Left renal cortex interstitium (tissue), 4 donors: ENCODE measurements around the gene KCNE2. TPM values are rescaled to one million over a fixed set of nuclear protein-coding genes. Genes with fewer than 3 reads are reported as not detected.
"Not testable (repeated sequence)": the region's sequence is repeated elsewhere in the genome, so short reads cannot be mapped to it uniquely, and the experiment has no call there.

Experiments
- DNase-seq, 4 donors: peaks; one replicate each; pipeline ENCODE4 v3.0.0-alpha.2; 2013; ENCODE audit warnings: low read depth in 4 of 4, low spot score in 2 of 4, missing footprints in 1 of 4
- polyA plus RNA-seq, 4 donors: library from polyadenylated mRNA; unstranded; fragments of 120-200 nt; gene quantifications; one replicate each; pipeline ENCODE4 v1.2.1, GENCODE V29; 2013; ENCODE audit not compliant: insufficient read length in 4 of 4

The KCNE2 gene
- polyA plus RNA-seq, 4 donors, result 0.83 to 1.6 (median 1.4) TPM

- DNase-seq, result no peak
Observed at GRCh38 chr21:34352556-34352955, 11.2 kb upstream of the KCNE2 start.

- no peak for DNase-seq
Observed at GRCh38 chr21:34353182-34353581, 10.6 kb upstream of the KCNE2 start.

- no peak for DNase-seq
Observed at GRCh38 chr21:34354836-34355235, 9.0 kb upstream of the KCNE2 start.

- DNase-seq, result no peak
Observed at GRCh38 chr21:34355570-34355969, 8.2 kb upstream of the KCNE2 start.

GRCh38 chr21:34357889-34358288 lies 5.9 kb upstream of the KCNE2 start:
- DNase-seq, result no peak

- DNase-seq, result no peak
Observed at GRCh38 chr21:34358866-34359265, 4.9 kb upstream of the KCNE2 start.

GRCh38 chr21:34360488-34361241 lies 3.1 kb upstream of the KCNE2 start:
- DNase-seq, result no peak

- DNase-seq, result no peak
Observed at GRCh38 chr21:34362136-34362444, 1.7 kb upstream of the KCNE2 start.

- DNase-seq, result no peak
Observed at GRCh38 chr21:34362670-34363069, 1.1 kb upstream of the KCNE2 start.

GRCh38 chr21:34364921-34365320 lies 1.1 kb downstream of the KCNE2 start:
- no peak for DNase-seq

- DNase-seq, result no peak
Observed at GRCh38 chr21:34365809-34366208, 2.0 kb downstream of the KCNE2 start.

- no peak for DNase-seq
Observed at GRCh38 chr21:34367320-34367935, 3.6 kb downstream of the KCNE2 start.

- DNase-seq, result no peak
Observed at GRCh38 chr21:34369741-34370140, 5.9 kb downstream of the KCNE2 start.

GRCh38 chr21:34372321-34372720 lies 8.5 kb downstream of the KCNE2 start:
- DNase-seq, result no peak

- not testable (repeated sequence) for DNase-seq
Observed at GRCh38 chr21:34374462-34374861, 10.7 kb downstream of the KCNE2 start.

- DNase-seq, result not testable (repeated sequence)
Observed at GRCh38 chr21:34374940-34375618, 11.3 kb downstream of the KCNE2 start, which contains the start of gene SMIM11. Gene SMIM11, plus strand, starts transcription at chr21:34375507. Its CDS starts 3,998 bp downstream, at chr21:34379505.

GRCh38 chr21:34375619-34375972 lies 11.8 kb downstream of the KCNE2 start:
- DNase-seq, result not testable (repeated sequence)

- not testable (repeated sequence) for DNase-seq
Observed at GRCh38 chr21:34383138-34383537, 19.3 kb downstream of the KCNE2 start.

- not testable (repeated sequence) for DNase-seq
Observed at GRCh38 chr21:34383724-34384415, 20.1 kb downstream of the KCNE2 start.

GRCh38 chr21:34400522-34400921 lies 36.7 kb downstream of the KCNE2 start:
- not testable (repeated sequence) for DNase-seq

GRCh38 chr21:34404742-34405141 lies 40.9 kb downstream of the KCNE2 start:
- not testable (repeated sequence) for DNase-seq
